MG63 (cell line): ENCODE results near the gene TDP2. TPM values are rescaled to one million over a fixed set of nuclear protein-coding genes. Genes with fewer than 3 reads are reported as not detected.
"Not testable (repeated sequence)": the region's sequence is repeated elsewhere in the genome, so short reads cannot be mapped to it uniquely, and the experiment has no call there.

Experiments
- DNase-seq: peaks from one replicate; pipeline ENCODE4 v3.0.0-alpha.2; 2020
- H3K27me3 ChIP-seq: fragments of 250-450 bp; sonication (Bioruptor Pico); 2 replicates; pipeline ENCODE4 v1.5.1; 2020; ENCODE audit warnings: mild to moderate bottlenecking, moderate library complexity
- H3K36me3 ChIP-seq: fragments of 250-450 bp; sonication (Bioruptor Pico); 2 replicates; pipeline ENCODE4 v1.5.1; 2020; ENCODE audit warnings: mild to moderate bottlenecking, moderate library complexity
- H3K4me3 ChIP-seq: fragments of 250-450 bp; sonication (Bioruptor Pico); 2 replicates; pipeline ENCODE4 v1.5.1; 2020; ENCODE audit warnings: mild to moderate bottlenecking, moderate library complexity
- H3K9me3 ChIP-seq: fragments of 250-450 bp; sonication (Bioruptor Pico); 2 replicates; pipeline ENCODE4 v1.5.1; 2020; ENCODE audit warnings: mild to moderate bottlenecking, moderate library complexity
- total RNA-seq: library from RNA; depleted of rRNA; stranded (reverse); fragments of >200 nt; shearing (Covaris generic); gene quantifications from 2 replicates; pipeline ENCODE4 v1.2.3, GENCODE V29; 2014; ENCODE audit warnings: low replicate concordance

The TDP2 gene
- total RNA-seq, 1 experiment from 2014 or later, result 18.5 TPM

- Histone ChIP-seq H3K4me3 (no peak overlapping the region), H3K27me3 (no peaks in the 10 kb centered on the region), H3K36me3 (no peaks in the 10 kb centered on the region), H3K9me3 (no peaks in the 10 kb centered on the region)
- DNase-seq, result no peak
Observed at GRCh38 chr6:24662236-24662635, 4.5 kb downstream of the TDP2 start.

GRCh38 chr6:24661759-24662158 lies 4.9 kb downstream of the TDP2 start:
- H3K9me3 ChIP-seq, H3K4me3 ChIP-seq, H3K36me3 ChIP-seq, DNase-seq, H3K27me3 ChIP-seq: not testable (repeated sequence)

GRCh38 chr6:24660105-24660504 lies 6.6 kb downstream of the TDP2 start:
- no peak for DNase-seq
- Histone ChIP-seq H3K4me3 (no peak overlapping the region), H3K27me3 (no peaks in the 10 kb centered on the region), H3K9me3 (no peaks in the 10 kb centered on the region), H3K36me3 (no peaks in the 10 kb centered on the region)

GRCh38 chr6:24659561-24659960 lies 7.1 kb downstream of the TDP2 start:
- Histone ChIP-seq H3K36me3 (no peaks in the 10 kb centered on the region), H3K9me3 (no peaks in the 10 kb centered on the region), H3K4me3 (no peak overlapping the region), H3K27me3 (no peaks in the 10 kb centered on the region)
- no peak for DNase-seq

DNA sequence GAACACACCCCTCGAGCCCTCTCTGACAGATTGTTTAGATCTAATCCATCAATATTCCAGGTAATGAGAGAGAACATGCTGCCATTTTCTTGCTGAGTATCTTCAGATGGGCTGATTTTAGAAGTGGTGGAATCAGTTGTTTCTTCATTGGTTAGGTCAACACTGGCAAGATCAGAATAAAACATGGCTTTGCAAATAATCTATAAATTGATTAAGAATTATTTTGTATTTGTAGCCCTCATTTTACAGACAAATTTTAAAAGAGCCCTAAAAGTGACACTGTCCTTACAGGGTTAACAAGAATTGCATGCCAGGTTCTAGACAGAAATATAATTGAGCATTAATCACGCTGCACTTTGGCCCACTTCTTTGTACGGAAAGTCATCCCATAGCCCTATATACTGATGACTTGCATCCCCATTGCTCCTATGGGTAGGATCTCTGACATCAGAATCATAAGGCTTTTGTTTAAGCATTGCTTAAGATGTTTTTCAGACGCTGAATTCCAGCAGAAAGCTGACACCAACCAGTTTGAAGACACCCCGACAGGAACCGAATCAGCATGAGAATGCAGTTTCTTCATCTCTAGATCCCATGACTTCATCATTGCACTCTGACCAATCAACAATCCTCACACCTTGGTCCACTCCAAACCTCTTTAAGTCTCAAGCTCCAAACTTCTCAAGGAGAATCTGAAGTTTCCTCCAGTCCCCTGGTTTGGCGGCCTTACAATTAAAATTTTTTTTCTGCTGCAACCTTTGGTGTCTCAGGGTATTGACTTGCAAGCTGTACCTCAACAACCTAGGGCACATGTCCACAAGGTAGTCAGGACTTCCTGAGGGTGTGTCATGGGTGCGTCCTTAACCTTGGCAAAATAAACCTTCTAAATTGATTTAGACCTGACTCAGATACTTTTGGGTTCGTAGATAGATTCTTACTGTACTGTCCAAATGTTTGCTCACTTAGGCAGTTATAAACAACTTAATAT lies 7.8 kb downstream of the TDP2 start:
- DNase-seq, result no peak
- no peak overlapping the region for H3K4me3 ChIP-seq

DNA sequence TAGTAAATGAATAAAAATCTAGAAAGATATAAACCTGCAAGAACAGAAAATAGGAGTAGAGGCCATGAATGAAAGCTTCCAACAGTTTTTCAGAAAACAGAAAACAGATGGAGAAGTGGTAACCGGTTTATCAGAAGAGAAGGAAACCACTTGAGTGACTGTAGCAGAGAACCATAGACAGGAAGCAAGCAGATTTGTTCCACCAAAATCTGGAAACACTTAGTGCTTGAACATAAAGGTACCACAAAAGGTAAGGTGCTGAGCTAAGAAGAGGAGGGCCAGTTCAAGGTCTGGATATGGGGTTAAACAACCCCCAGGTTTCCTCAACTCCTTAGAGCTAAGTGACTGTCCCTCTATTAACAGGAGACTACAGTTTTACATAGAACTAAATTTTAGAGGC lies 11.5 kb downstream of the TDP2 start:
- DNase-seq, result no peak

More for the DNA sequence above, 7.8 kb downstream of the TDP2 start:
- H3K9me3 ChIP-seq, result no peaks in the 10 kb centered on the region
- peaks cover 1% of the 10 kb centered on the region; the same call in 1 of the 2 replicates for H3K36me3 ChIP-seq
- H3K27me3 ChIP-seq, result no peaks in the 10 kb centered on the region

GRCh38 chr6:24650365-24650764 lies 16.3 kb downstream of the TDP2 start:
- Histone ChIP-seq H3K4me3 (no peak overlapping the region), H3K9me3 (no peaks in the 10 kb centered on the region), H3K36me3 (peaks cover 6% of the 10 kb centered on the region; the same call in 1 of the 2 replicates), H3K27me3 (no peaks in the 10 kb centered on the region)
- no peak for DNase-seq

More for the DNA sequence above, 11.5 kb downstream of the TDP2 start:
- Histone ChIP-seq H3K27me3 (no peaks in the 10 kb centered on the region), H3K36me3 (peaks cover 6% of the 10 kb centered on the region; the same call in 1 of the 2 replicates), H3K4me3 (no peak overlapping the region), H3K9me3 (no peaks in the 10 kb centered on the region)

DNA sequence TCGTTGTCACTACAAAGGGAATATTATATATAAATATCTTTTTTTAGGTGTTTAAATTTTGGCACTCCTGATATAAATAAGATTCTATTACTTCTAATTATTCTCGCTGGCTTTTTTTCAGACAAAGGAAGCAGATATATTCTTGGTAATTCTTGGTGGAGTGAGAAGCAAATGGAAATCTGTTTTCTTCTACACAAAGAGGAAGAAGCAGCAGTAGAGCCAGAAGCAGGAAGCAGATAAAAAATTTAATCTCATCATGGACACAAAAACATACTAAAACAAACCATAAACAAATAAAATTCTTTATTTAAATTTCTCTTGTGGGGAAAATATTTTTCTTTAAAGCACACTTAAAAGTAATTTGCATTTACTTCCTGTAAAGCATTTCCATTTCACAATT lies 17.0 kb downstream of the TDP2 start:
- Histone ChIP-seq H3K4me3 (no peak overlapping the region), H3K9me3 (no peaks in the 10 kb centered on the region)

DNA sequence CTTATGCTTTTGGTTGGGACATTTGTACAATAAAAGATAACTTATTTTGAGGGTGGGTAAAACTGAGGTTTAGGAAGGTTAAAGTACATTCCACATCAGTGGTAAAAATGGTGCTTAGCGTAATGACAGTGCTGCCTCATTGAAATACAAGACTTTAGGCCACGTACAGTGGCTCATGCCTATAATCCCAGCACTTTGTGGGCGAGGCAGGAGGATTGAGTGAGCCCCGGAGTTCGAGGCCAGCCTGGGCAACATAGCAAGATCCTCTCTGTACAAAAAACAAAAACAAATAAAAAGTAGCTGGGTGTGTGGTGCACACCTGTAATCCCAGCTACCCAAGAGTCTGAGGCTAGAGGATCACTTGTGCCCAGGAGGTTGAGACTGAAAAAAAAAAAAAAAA lies 18.4 kb downstream of the TDP2 start:
- no peak for DNase-seq
- peaks cover 5% of the 10 kb centered on the region; the same call in 1 of the 2 replicates for H3K27me3 ChIP-seq
- peaks cover 1% of the 10 kb centered on the region; the same call in 1 of the 2 replicates for H3K36me3 ChIP-seq
- no peak overlapping the region for H3K4me3 ChIP-seq
- H3K9me3 ChIP-seq, result no peaks in the 10 kb centered on the region

More for the DNA sequence above, 17.0 kb downstream of the TDP2 start:
- no peak for DNase-seq
- Histone ChIP-seq H3K27me3 (peaks cover 5% of the 10 kb centered on the region; the same call in 1 of the 2 replicates), H3K36me3 (peaks cover 6% of the 10 kb centered on the region; the same call in 1 of the 2 replicates)

DNA sequence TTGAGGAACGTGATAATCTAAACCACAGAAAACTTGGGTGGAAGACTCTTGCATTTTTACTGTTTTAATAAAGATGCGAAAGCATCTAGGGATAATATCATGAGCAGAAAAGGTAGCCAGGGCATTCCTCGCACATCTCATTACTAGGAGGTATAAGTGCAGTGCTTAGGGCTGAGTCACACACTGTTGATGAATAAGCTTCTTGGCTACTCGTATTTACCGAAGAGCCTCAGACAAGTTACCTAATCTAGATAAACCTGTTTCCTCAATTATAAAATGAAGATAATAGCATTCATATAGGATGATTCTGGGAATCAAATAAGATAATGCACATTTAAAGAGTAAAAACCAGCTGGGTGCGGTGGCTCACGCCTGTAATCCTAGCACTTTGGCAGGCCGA lies 19.9 kb downstream of the TDP2 start:
- no peak for DNase-seq
- Histone ChIP-seq H3K4me3 (no peak overlapping the region), H3K27me3 (peaks cover 5% of the 10 kb centered on the region; the same call in 1 of the 2 replicates), H3K9me3 (no peaks in the 10 kb centered on the region), H3K36me3 (no peaks in the 10 kb centered on the region)

DNA sequence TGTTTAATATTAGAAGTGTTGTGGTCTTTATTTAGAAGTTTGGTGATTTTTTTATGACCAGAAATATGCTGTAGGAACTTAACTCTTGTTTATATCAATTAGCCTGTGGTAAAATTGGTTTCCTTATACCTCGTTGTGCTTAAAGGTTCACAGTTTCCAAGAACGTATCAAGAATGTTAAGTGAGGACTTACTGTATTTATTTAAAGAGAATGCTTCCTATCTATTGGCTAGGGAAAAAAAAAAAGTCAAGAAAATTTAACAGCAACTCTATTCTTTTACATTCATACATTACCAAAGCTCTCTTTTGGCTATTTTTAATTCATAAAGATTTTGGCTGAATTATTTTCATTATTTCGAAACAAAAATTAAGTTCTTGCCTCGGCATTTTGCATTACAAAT lies 22.3 kb downstream of the TDP2 start:
- no peaks in the 10 kb centered on the region for H3K9me3 ChIP-seq
- H3K27me3 ChIP-seq, result peaks cover 5% of the 10 kb centered on the region; the same call in 1 of the 2 replicates
- no peak for DNase-seq

GRCh38 chr6:24643920-24644319 lies 22.8 kb downstream of the TDP2 start:
- Histone ChIP-seq H3K36me3 (no peaks in the 10 kb centered on the region), H3K9me3 (no peaks in the 10 kb centered on the region), H3K4me3 (no peak overlapping the region), H3K27me3 (peaks cover 5% of the 10 kb centered on the region; the same call in 1 of the 2 replicates)
- DNase-seq, result no peak

More for the DNA sequence above, 22.3 kb downstream of the TDP2 start:
- Histone ChIP-seq H3K4me3 (no peak overlapping the region), H3K36me3 (no peaks in the 10 kb centered on the region)

DNA sequence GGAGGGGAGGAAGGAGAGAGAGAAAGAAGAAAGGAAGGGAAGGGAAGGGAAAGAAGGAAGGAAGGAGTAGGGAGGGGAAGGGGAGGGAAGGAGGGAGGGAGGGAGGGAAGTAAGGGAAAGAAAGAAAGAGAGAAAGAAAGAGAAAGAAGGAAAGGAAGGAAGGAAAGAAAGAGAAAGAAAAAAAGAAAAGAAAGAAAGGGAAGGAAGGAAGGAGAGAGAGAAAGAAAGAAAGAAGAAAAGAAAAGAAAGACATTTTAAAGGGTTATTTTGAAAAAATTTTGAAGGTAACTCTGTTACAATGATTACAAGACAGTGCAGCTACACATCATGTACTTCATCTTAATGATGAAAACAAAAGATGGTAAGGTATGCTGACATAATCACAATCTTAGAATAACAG lies 24.6 kb downstream of the TDP2 start:
- Histone ChIP-seq H3K36me3 (no peaks in the 10 kb centered on the region), H3K9me3 (no peaks in the 10 kb centered on the region)

DNA sequence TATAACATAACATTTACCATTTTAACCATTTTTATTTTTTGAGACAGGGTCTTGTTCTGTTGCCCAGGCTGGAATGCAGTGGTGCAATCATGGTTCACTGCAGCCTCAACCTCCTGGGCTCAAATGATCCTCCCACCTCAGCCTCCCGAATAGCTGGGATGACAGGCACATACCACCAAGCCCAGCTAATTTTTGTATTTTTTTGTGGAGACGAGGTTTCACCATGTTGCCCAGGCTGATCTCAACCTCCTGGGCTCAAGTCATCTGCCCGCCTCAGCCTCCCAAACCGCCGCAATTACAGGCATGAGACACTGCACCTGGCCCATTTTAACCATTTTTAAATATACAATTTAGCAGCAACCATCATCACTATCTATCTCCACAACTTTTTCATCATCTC lies 26.1 kb downstream of the TDP2 start:
- DNase-seq, H3K36me3 ChIP-seq, H3K27me3 ChIP-seq, H3K4me3 ChIP-seq, H3K9me3 ChIP-seq: not testable (repeated sequence)

More for the DNA sequence above, 24.6 kb downstream of the TDP2 start:
- Histone ChIP-seq H3K27me3 (peaks cover 5% of the 10 kb centered on the region; the same call in 1 of the 2 replicates), H3K4me3 (no peak overlapping the region)
- no peak for DNase-seq

DNA sequence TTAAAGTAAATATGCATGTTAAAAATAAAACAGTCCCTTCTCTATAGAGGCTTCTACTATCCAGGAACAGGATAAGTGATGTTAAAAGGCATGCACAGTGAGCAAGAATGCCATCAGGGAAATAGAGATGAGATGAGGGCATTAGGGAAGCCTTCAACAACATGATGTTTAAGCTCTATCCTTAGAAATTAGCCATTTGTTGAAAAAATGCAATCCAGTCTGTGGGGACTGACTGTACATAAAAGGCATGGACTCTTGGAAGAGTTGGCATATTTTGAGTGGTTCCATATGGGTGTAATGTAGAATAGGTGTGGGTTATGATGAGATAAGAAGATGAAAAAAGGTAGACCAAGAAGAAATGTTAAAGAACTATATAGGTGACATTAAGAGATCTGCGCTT lies 26.5 kb downstream of the TDP2 start:
- no peak for DNase-seq
- no peaks in the 10 kb centered on the region for H3K36me3 ChIP-seq
- no peaks in the 10 kb centered on the region for H3K9me3 ChIP-seq
- no peak overlapping the region for H3K4me3 ChIP-seq
- peaks cover 5% of the 10 kb centered on the region; the same call in 1 of the 2 replicates for H3K27me3 ChIP-seq

- Histone ChIP-seq H3K4me3 (no peak overlapping the region), H3K36me3 (no peaks in the 10 kb centered on the region), H3K9me3 (no peaks in the 10 kb centered on the region), H3K27me3 (no peaks in the 10 kb centered on the region)
- no peak for DNase-seq
Observed at GRCh38 chr6:24636681-24637080, 30.0 kb downstream of the TDP2 start.

GRCh38 chr6:24632573-24632972 lies 34.1 kb downstream of the TDP2 start:
- DNase-seq, result no peak
- Histone ChIP-seq H3K9me3 (no peaks in the 10 kb centered on the region), H3K27me3 (no peaks in the 10 kb centered on the region), H3K4me3 (no peak overlapping the region), H3K36me3 (no peaks in the 10 kb centered on the region)

DNA sequence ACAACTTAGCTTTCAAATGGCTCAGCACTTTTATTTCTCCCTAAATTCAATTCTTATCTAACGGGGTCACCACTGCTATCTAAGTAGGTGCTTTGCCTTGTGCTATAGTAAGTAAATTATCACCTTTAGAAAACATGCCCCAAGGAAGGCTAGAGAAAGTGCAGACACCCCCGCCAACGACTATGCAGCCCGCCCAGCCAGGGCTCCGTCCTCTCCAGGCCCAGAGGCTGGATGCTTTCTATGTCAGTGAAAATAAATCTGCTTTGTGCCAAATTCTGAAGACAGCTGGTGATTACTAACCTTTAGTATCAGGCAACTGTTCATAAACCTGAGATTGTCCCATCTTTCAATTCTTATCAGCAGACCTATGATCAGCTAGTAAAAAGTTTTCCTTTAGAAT lies 35.0 kb downstream of the TDP2 start:
- DNase-seq, result no peak
- no peak overlapping the region for H3K4me3 ChIP-seq
- H3K27me3 ChIP-seq, result no peaks in the 10 kb centered on the region
- no peaks in the 10 kb centered on the region for H3K36me3 ChIP-seq
- no peaks in the 10 kb centered on the region for H3K9me3 ChIP-seq
